ENCODE results near the gene MARCHF3.
A peak's percentile ranks its signal among the peaks of the same experiment; 100 is the strongest.
"Not testable (repeated sequence)": the region's sequence is repeated elsewhere in the genome, so short reads cannot be mapped to it uniquely, and the experiment has no call there.

The MARCHF3 gene

GRCh38 chr5:126847826-126848251 is 182.5 kb downstream of the MARCHF3 start:
- no peak for DNase-seq (ENCODE audit: low read depth in 2 of 2)

DNA sequence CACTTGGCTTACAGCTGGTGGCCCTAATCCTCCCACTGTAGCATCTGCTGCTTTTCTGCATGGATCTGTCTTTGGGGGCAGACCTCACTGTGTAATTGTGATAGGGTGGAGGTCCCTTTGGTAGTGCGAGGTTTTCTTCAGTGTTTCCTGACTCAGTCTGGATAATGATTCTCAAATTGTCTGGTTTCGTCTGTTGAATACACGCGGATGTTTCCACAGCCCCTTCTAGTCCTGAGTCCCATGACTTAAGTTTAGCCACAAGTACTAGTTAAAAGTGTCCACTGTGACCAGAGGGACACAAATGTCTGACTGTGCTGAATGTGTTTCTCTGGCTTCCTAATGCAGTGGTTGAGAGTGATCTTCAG is 182.9 kb downstream of the MARCHF3 start:
- DNase-seq (ENCODE audit: low read depth in 2 of 2) = no peak

- DNase-seq (ENCODE audit: low read depth in 2 of 2) = no peak
Measured at GRCh38 chr5:126846744-126847455, 183.5 kb downstream of the MARCHF3 start.

- DNase-seq (ENCODE audit: low read depth in 2 of 2) = no peak
Measured at GRCh38 chr5:126846344-126846743, 184.0 kb downstream of the MARCHF3 start.

DNA sequence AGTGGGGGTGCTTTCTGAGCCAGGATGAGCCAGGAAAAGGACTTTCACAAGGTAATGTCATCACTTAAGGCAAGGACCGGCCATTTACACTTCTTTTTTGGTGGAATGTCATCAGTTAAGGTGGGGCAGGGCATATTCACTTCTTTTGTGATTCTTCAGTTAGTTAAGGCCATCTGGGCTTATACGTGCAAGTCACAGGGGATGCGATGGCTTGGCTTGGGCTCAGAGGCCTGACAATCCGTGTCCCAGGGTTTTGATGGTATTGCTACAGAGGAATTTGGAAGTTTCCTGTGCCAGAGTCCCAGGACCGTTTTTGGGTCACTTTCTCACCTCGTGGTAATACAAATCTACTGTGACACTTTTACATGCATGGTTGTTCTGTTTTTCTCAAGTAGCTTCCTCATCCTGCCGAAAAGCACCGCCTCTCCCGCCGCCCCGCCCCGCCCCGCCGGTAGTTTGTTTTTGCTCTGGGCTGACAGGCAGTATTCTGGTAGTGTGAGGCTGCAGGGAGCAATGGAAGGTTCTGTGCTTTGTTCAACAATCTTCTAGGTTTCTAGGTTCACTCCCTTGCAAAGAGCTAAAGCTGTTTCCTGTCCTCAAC is 184.8 kb downstream of the MARCHF3 start:
- DNase-seq (ENCODE audit: low read depth in 2 of 2) = peak in 1 of 2 experiments; percentile 27

DNA sequence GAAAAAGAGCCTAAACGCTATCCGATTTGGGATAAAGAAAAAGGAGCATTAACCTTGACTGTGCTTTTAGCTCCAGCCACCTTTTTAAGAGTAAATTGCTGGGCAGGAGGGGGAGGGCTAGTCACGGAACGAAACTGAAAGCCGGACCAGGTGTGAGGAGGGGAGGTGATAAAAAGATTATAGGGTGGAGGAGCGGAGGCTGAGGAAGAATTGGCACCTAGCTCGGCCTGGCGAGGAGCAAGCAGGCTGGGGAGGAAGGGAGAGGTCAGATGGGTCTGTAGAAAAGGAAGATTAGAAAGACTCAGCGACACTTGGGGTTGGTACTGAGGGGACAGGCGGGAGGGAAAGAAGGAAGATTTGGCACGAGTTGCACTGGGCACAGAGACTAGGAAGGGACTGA is 187.0 kb downstream of the MARCHF3 start:
- not testable (repeated sequence) for DNase-seq (ENCODE audit: low read depth in 2 of 2)

DNA sequence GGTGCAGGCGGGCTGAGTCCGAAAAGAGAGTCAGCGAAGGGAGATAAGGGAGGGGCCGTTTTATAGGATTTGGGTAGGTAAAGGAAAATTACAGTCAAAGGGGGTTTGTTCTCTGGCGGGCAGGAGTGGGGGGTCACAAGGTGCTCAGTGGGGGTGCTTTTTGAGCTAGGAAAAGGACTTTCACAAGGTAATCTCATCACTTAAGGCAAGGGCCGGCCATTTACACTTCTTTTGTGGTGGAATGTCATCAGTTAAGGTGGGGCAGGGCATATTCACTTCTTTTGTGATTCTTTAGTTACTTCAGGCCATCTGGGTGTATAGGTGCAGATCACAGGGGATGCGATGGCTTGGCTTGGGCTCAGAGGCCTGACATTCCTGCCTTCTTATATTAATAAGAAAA is 191.0 kb downstream of the MARCHF3 start:
- DNase-seq (ENCODE audit: low read depth in 2 of 2) = not testable (repeated sequence)

DNA sequence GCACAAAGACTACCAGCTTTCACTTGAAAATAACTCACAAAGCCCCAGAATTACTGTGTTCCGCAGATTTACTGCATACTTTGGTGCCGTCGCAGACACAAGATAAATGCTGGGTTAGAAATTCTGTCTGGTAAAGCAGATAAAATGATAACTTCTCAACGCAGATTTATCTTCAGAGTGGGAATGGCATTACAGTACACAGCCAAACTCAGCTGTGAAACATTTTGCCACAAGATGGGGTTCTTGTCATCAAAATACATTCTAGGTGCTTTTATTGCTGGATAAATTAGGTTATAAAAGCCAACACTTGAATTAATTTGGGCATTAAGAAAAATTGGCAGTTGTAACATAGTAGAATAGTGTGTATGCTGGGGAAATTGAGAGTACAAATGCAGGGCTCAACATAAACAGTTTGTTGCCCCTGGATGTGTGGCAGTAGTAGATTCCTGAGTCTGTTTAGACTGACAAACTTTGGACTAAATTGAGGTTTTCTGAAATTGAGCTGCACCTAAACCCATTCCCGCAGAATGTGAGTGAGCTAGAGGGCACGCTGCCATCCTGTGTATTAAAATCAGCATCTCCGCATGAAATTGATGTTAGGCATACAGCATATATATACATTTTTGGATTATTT is 192.3 kb downstream of the MARCHF3 start:
- DNase-seq (ENCODE audit: low read depth in 2 of 2) = no peak

DNA sequence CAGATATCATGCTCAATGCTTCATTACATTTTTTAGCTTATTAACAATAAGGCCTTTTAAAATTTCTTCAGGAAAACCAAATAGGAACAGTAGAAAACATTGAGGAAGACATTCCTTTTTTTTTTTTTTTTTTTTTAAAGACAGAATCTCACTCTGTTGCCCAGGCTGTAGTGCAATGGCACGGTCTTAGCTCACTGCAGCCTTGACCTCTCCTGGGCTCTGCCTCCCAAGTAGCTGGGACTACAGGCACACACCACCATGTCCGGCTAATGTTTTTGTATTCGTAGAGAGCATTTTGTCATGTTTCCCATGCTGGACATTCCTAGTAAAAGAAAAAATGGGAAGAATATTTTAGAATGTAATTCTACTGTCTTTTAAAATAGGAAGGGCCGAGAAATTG is 193.1 kb downstream of the MARCHF3 start:
- DNase-seq (ENCODE audit: low read depth in 2 of 2) = no peak

DNA sequence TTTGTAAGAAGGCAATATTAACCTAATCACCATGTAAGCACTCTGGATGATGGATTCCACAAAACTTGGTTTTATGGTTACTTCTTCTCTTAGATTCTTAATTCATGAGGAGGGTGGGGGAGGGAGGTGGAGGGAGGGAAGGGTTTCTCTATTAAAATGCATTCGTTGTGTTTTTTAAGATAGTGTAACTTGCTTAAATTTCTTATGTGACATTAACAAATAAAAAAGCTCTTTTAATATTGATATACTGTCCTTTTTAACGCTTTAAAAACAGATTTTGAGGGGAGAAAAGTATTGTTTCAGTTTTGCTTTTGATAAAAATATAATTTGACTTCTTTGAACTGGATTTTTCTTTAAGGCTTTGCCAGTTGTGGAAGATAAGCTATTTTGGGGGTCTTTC is 193.6 kb downstream of the MARCHF3 start:
- DNase-seq (ENCODE audit: low read depth in 2 of 2) = no peak

DNA sequence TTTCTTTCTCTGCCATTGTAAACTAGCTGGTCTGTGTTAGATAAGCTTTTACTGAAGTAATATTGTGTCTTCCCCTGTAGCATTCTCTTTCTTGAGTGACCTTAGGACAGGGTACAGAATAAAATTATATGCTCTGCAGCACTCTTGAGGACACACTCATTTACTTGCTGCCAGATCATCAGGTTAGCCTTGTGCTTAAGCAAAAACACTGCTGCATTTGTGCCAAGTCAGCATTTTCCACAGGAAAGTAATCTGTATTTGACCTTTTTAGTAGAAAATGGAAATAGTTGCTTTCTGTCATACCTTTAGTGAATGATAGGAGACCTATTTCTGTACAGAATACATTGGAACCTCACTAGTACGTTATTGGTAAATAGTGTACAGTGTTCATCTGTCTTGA is 199.2 kb downstream of the MARCHF3 start:
- no peak for DNase-seq (ENCODE audit: low read depth in 2 of 2)

DNA sequence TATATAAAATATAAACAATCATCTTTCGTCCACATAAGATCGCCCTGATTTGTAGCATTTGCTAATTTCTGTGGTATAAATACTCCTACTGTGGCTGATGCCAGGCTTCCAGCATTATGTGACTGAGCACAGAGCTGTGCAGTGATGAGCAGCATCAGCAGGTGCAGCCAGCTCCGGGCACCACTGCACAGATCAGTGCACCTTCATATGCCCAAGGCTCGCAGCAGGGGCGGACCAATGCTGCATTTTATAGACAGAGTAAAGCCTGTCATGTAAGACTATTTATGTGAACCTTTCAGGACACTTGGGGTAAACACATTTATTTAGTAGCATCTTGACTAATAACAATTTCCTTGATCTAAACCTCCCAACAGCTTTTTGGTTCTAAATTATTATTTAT is 200.3 kb downstream of the MARCHF3 start:
- DNase-seq (ENCODE audit: low read depth in 2 of 2) = no peak

DNA sequence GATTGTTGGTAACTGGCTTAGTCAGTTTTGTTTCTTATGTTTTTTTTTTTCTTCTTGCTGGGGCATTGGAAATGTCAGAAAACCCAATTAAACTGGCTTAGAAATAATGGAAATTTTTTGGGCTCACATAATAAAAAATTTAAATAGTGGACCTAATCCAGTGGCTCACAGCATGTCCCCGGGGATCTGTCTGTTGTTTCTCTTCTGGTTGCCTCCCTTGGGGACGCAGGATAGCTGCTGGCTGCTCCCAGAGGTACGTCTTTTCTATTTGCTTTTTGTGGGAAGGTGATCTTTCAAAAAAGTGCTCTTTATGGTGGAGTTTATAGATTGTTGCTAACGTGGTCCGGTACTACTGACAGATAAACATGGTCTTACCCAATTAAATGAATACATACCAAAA is 201.3 kb downstream of the MARCHF3 start:
- DNase-seq (ENCODE audit: low read depth in 2 of 2) = no peak

- DNase-seq (ENCODE audit: low read depth in 2 of 2) = no peak
Measured at GRCh38 chr5:126826619-126827215, 203.6 kb downstream of the MARCHF3 start.

- DNase-seq (ENCODE audit: low read depth in 2 of 2) = no peak
Measured at GRCh38 chr5:126819253-126819652, 211.1 kb downstream of the MARCHF3 start.

GRCh38 chr5:126818736-126819135 is 211.6 kb downstream of the MARCHF3 start:
- DNase-seq (ENCODE audit: low read depth in 2 of 2) = no peak
